GM10248 (cell line): ENCODE data around the gene ZNF891.

Experiments used
- CTCF ChIA-PET: fragments of 300-600 bp; sonication (Branson Sonifier 250); formaldehyde crosslinking; extraction: SDS; loops from one replicate; lab custom pipeline; 2021; ENCODE audit warnings: antibody characterized with exemption; lab: Yijun Ruan, JAX
- POLR2A ChIA-PET: fragments of 350-650 bp; sonication (Branson Sonifier 250); formaldehyde crosslinking; extraction: SDS; loops from one replicate; lab custom pipeline; 2020; ENCODE audit warnings: antibody characterized with exemption; lab: Yijun Ruan, JAX
- DNase-seq: peaks from one replicate; pipeline ENCODE4 v3.0.0; 2012; ENCODE audit errors: extremely low spot score
- CTCF ChIP-seq: IDR thresholded peaks from 2 replicates; pipeline ENCODE4 v1.5.1; 2012; ENCODE audit warnings: mild to moderate bottlenecking, low read depth; ENCODE audit errors: extremely low read depth, missing control alignments, control extremely low read depth

Gene ZNF891

GRCh38 chr12:133135747-133136146 lies 5.7 kb upstream of the ZNF891 start:
- POLR2A ChIA-PET = no interaction called here
- DNase-seq = no peak
- TF ChIP-seq CTCF = no peak
- CTCF ChIA-PET = interaction anchor here (1.3 kb wide), 1 partner anchor 45 kb away, joined by 3 read pairs; the partner anchor contains the start of gene ZNF268

- POLR2A ChIA-PET = no interaction called here
- no peak for TF ChIP-seq CTCF
- CTCF ChIA-PET = interaction anchor here (0.8 to 1.2 kb wide), 2 partner anchors 13 to 50 kb away, joined by 3 to 5 read pairs; no protein-coding TSS in a partner anchor
- peak; percentile 10 for DNase-seq
Observed at GRCh38 chr12:133130808-133131128, 694 bp upstream of the ZNF891 start.

GRCh38 chr12:133129368-133130037 lies 571 bp downstream of the ZNF891 start:
- CTCF ChIA-PET = interaction anchor here (1.2 kb wide), 1 partner anchor 9 kb away, joined by 3 read pairs; no protein-coding TSS in a partner anchor

GRCh38 chr12:133124674-133125073 lies 5.4 kb downstream of the ZNF891 start:
- POLR2A ChIA-PET = no interaction called here
- no peak for DNase-seq
- CTCF ChIA-PET = no interaction called here
- no peak for TF ChIP-seq CTCF

More at GRCh38 chr12:133129368-133130037, 571 bp downstream of the ZNF891 start:
- no peak for DNase-seq
- TF ChIP-seq CTCF = no peak
- POLR2A ChIA-PET = interaction anchor here (1.0 kb wide), 2 partner anchors 38 to 49 kb away, joined by 3 read pairs; no protein-coding TSS in a partner anchor

- POLR2A ChIA-PET = no interaction called here
- TF ChIP-seq CTCF = no peak
- CTCF ChIA-PET = interaction anchor here (1.1 kb wide), 1 partner anchor 9 kb away, joined by 3 read pairs; no protein-coding TSS in a partner anchor
- no peak for DNase-seq
Observed at GRCh38 chr12:133120385-133121191, 9.5 kb downstream of the ZNF891 start.

- POLR2A ChIA-PET = no interaction called here
- no peak for TF ChIP-seq CTCF
- DNase-seq = no peak
- CTCF ChIA-PET = no interaction called here
Observed at GRCh38 chr12:133108150-133108549, 21.9 kb downstream of the ZNF891 start.
